GM19455 (cell line): ENCODE data around the gene PIEZO2.
"Not testable (repeated sequence)": the region's sequence is repeated elsewhere in the genome, so short reads cannot be mapped to it uniquely, and the experiment has no call there.

Experiments used
- ATAC-seq: cut with Tn5 transposase; IDR thresholded peaks from one replicate; pipeline ENCODE4 v1.9.1; 2021; ENCODE audit not compliant: unreplicated experiment

Gene PIEZO2

DNA sequence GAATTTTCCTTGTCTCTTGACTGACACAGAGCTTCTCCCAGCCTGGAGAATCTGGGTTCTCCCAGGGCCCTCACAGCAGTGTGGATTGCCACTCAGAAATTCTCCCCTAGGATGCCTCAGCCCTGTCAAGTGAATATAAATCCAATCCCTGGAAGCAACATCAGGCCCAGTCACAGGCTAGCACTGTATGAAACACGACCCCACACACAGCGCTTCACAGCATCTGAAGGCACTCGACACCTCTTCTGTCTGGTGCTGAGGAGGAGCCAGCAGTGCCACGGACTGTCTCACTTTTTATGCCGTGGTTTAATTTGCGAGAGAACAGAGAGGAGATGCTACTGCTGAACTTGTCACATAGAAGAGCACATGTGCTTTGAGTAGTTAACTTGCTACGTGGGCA, 459.0 kb downstream of the PIEZO2 start:
- no peak for ATAC-seq

DNA sequence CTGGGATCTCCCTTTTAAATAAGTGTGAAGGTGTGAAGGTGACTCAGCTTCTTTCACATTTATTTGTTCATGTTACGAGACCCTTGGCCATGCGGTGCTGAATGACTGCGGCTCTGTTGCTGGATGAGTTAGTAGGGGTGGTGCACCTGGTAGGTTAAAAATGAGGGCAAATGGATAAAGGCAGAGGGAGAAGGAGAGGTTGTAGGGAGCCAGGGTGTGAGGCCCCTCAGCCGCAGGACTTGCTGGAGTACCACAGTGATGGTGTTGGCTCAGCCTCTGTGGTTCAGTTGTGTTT, 459.4 kb downstream of the PIEZO2 start:
- ATAC-seq: no peak

DNA sequence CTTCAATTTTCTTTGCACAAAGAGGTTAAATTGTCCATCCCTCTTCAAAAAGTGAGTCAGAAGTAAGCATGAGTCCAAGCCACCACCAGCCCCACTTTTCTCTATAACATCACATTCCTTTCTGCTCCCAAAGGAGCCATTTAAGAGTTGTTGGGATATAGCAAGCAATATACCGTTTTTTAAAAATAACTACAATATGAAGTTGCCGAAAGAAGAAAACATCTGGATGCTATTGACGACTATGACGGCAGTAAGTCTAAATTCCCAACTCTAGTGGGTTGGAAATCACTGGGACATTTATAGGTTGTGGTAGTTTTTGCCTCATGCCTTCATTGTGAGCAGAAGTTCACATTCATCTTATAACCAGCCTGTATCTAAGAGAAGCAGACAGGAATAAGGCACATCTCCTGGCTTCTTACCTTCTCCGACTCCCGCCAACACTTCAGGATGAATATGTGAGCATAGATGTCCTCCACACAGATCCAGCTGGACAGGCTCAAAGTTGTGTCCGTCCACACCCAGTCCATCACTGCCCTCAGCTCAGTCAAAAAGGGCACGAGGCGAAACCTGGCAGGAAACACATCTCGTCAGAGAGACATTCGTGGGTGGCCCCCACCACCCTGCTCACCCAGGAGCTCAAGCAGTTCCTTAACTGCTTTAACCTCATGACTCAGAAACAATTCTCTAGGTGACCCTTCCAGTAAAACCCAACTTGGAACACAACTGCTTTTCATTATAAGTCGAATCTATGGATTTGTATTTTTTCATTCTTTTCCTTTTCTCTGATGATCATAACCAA, 459.9 kb downstream of the PIEZO2 start:
- no peak for ATAC-seq

DNA sequence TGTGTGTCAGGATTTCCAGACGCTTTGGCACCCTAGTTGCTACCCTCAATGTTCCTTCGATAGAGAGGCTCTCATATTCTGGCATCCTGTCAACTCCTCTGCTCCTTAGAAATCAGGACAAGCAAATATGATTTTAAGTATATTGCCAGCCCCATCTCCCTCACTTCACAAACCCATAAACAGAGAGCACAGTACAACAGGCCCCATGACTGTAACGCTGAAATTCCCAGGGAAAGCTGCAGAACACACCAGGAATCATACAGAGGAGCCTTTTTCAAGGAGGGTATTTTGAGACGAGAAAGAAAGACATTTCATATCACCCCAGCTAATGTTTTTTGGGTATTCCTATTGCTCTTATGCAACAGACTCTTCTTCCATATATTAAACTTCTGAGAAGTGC, 460.6 kb downstream of the PIEZO2 start:
- ATAC-seq: no peak

DNA sequence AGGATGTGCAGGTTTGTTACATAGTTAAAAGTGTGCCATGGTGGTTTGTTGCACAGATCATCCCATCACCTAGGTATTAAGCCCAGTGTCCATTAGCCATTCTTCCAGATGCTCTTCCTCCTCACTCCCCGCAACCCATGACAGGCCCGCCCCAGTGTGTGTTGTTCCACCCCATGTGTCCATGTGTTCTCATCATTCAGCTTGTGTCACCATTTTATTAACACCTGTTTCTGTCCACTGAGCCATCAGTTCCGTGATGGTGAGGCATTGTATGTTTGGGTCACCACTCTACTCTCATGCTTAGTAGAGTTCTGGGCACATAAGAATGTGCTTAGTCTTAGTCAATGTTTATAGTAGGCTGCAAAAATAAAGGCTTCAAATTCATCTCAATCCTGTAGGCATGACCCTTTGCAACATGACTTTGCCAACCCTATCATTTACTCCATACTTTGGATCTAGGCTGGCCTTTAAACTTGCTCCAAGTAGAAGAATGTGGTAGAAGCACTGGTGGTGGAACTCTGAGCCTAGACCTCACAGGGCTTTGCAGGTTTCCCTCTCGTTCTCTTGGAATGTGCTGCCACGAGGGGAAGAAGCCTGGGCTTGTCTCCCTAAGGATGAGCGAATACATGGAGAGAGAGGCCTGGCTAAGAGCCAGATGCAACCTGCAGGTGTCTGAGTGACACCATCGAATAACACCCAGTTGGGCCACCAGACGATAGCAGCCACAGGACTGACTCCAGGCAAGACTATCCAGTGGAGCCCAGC, 462.0 kb downstream of the PIEZO2 start:
- ATAC-seq: no peak

DNA sequence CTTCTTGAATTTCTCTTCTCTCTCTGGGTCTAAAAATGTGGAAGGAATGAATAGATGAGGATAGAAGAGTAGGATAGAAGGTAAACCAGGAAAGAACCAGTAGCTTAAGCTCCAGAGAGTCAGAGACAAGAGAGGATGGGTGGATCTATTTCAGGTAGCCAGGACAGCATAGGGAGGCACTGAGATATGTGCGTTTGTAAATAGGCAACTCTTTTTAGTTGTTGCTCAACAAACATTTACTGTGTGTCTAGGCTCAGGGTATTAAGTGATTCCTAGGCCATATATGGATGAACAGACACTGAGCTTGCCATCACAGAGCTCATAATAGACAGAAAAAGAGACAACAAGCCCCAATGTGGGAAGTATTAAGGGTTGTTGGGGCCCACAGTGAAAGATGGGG, 463.1 kb downstream of the PIEZO2 start:
- no peak for ATAC-seq

DNA sequence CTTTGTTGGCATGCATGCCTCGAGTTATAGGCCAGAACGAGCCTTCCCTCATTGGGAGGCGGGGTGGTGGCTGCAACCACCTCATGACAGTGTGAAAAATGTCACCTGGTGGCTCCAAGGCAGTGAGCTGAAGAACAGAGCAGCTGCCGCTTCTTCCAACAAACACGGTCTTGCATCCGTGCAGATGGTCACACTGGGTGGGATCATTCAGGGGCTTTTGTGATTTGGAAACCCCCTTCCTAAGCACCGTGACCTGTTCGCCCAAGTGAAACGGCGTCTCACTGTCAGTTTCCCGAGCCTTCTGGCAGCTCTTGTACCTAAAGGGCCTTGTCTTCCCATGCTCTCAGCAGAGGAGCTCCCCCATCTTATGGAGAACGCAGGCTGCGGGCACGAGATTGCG, 463.9 kb downstream of the PIEZO2 start:
- no peak for ATAC-seq

DNA sequence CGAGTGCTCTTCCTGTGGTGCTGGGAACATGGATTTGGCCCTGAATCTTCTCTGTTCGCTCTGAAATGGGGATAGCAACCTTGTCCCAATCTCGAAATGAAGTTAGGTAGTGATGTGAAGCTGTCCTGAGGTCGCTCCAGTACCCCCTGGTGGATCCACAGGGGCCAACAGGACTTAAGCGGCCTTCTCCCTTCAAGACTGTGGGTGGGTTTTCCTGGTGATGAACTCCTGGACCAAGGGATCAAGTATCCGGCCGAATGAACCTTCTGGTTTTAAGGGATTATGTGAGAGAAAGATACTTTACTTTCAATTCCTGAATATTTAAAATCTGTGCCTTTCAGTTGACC, 467.0 kb downstream of the PIEZO2 start:
- ATAC-seq: no peak

DNA sequence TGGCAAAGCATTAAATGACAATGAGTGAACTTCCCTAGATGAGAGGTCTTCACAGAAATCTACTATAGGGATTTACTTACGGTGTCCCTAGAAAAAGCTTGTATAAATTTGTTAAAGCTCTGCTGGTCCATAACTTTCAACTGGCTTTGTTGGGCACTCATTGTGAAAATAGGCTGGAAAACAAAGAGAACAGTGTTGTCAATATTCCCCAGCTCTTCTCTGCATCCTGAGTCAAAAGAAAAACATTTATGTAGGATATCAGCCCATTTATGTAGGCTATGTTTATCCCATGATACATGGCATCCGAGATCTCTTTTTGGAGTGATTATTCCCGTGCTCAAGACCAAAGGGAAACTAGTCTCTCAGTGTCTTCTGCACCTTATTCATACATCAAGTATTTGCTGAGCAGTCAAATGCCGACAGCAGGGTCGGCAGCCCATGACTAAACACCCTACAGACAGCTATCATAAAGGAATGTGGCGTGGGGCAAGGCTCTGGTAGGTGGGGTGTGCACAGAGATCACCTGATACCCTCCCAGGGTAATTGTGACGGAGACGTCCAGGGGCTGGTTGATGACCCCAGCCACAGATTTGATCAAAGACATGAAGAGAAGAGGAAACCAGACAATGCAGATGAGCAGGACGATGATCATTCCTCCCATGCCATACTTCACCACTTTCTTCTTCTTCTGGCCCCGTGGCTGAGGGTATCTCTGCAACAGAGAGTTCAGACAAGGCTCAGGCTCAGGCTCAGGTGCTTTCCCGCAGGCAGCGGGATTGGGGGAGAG, 467.6 kb downstream of the PIEZO2 start:
- no peak for ATAC-seq

DNA sequence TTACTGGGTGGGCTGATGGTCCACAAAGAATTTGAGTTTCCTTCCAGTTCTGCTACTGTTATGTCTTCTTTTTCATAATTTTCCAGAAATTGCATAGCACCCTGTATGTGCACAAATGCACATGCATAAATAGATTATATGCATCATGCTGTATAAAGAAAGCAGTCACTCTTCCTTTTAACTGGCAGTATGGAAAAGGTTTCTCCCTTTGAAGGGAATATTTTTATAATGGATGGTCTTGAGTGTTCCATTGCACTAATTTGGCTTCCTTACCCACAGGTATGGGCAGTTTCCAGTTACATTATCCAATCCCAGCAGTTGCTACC, 469.1 kb downstream of the PIEZO2 start:
- no peak for ATAC-seq

DNA sequence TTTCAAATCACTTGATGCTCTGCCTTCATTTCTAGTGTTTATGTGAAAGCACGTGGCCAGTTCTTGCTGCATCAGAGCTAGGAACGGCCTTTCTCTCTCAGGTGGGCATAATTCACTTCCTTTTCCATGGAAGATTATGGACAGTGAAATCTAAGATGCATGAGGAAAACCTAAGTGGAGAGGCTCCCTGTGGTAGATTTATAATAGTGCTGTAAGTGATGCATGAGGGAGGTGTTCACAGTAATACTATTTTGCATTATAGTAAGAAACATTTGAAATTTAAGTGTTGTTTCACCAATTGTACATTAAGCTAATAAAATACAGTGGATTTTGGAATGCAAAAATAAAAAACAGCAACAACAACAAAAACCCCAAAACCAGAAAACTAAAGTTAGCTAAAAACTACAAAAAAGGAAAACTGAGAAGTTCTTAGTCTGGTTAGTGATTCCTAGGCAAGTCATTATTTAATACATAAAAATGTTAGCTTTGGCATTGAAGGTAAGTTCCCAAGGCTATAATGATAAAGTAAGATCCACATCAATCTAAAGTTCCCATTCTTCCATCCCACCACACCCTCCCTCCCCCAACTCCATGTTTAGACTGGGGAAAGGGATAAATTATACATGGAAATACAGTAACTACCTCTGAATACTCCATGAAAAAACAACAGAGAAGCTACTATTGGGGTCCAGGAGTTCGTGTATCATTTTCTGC, 469.7 kb downstream of the PIEZO2 start:
- no peak for ATAC-seq

DNA sequence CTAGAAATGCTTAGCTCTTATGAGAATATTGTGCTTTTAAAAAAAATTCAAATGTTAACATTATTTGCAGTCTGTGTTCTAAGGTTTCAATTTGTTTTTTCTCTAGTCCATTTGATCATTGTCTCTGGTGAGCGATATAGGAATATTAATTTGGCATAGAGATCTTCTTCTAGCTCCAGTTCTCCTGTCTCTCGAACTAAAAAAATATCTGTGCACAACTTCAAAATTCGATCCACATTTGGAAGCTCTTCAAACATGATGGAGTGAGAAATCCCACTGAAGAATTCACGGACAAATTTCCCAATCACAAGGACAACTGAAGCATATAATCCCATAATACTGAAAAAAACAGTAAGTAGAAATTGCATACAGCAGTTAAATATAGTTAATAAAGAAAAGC, 477.9 kb downstream of the PIEZO2 start:
- no peak for ATAC-seq

DNA sequence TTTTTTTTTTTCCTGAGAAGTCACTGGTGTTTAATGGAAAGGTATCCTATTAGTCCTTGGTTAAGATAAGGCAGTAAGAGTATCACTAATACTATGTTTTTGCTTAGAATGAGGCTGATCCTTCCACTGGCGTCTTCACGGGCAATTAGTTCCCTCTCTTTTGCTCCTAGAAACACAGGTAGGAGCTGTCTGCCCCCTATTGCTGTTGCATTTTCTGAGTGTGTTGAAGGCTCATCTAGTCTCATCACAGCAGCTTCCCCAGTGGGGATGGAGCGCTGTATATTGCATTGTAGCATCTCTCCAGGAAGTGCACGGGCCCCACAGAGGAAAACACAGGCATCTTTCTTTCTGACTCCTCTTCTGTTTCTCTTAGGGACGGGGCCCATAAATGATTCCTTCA, 478.5 kb downstream of the PIEZO2 start:
- ATAC-seq: no peak

DNA sequence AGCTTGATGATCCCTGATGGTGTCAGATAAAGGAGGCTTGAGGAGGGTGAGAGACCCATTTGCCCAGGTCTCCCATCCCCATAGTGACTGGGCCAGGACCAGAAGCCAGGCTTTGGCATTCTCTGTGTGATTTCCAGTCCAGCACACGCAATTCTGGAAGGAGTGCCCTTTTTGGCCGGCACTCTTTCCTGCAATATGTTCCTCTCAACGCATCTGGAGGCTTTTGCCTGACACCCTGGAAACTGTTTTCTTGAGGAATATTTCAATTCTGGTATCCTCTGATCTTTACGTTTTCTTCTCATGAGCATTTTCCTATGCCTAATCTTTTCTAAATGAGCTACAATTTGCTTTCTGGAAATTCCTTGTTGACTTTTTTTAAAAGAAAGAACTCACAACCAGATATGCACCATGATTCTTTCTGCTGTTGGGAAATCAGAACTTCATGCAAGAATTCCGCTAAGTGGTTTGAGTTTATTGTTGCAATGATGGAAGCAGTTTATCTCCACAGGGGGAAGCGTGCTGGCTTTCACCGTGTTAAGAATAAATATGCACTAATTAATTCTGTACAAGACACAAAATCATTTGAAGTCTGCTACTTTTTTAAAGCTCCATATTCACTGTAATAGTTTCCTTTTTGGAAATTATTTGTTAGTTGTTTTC, 479.8 kb downstream of the PIEZO2 start:
- ATAC-seq: no peak

DNA sequence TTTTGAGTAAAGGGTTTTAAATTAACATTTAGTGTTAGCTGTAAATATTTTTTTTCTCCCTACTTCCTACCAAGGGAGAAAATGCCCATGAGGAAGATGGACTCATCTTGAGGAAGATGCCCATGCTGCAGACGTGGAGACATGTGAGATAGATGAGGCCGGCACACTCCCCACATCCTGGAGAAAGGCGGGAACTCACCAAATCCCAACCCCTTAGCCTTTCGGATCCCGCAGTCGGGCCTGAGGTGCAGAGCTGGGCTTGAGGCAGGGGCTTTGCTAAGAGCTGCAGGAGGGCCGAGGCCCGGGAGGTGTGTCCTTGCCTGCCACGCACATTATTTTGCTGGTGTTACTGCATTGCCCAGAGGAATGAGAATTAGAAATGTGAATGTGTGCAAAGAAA, 485.6 kb downstream of the PIEZO2 start:
- ATAC-seq: no peak

DNA sequence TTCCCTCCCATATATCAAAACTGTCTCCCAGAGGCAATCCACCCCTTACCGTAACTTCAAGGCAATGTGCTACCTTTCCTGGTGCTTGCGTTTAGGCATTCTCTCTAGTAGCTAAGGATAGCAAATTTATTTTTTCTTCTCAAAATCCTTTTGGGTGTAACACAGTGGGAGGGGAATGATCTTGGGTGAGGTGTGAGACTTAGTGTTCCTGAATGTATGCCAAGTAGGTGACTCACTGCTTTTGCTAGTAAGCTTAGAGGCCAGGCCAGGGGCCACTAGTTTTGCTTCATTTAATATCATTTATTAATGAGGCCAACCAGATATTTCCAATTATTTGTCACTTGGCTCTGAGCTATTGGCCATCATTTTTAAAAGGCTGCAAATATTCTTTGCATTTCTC, 488.1 kb downstream of the PIEZO2 start:
- ATAC-seq: no peak

DNA sequence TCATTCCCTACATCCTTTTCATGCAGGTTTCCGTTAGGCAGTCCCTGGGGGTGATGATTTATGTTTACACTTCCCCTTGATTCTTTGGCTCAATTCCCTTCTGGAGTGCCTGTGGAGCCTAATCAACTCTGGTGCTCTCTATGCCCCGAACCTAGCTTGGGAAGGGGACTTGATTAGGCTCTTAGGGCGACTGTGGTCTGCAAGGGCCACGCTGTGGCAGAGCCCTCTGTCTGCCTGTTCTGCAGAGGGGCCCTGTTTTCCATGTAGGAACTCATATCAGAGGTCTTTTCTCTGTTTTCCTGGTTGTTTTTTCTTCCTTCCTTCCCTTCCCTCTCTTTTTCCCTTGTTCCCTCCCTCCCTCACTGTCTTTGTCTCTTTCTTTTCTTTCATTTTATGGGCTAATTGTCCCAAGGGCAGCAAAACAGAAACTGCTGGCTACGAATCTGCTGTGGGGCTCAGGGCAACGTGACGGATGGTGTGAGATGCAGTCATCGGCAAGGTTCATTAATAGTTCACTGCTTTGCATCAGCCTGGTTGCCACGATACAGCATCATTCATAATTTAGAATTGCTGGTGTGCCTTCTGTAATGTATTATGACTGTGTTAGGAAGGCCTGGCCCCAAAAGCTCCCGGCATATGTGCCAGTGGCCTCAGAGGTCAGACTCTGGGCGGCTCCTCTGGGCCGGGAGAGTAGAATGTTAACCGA, 489.0 kb downstream of the PIEZO2 start:
- ATAC-seq: peak; percentile 79

DNA sequence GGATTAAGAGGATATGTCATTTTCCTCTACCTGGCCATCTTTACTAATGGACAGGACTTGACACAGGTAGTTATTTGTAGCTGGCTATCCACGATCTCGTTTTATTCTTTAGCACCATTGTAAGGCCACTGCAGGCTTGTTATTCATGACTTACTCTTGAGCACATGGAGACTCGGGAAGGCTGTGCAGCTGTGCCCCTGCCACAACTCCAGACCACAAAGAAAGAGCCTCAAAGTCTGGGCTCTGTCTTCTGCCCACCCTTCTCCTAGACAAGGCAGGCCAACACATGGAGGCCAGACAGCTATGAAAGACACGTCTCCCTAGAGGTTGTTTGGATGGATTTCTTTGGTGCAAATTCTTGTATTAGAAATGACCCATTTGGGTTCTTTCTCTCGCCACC, 489.8 kb downstream of the PIEZO2 start:
- no peak for ATAC-seq

DNA sequence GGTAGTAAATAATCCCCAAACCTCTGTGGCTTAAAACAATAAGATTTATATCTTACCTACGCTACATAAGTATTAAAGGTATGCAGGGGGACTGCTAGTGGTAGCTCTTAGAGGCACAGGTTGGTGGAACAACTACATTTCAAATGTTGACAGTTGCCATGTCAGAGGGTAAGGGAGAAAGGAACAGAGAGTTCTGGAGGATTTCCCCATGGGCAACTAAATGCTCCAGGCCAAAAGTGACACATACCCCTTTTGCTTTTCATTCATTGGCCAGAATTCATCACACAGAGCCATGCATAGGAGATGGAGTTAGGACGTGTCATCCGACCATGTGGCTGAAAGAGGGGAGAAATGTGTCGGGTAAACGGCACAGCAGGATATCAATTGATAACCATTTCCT, 490.4 kb downstream of the PIEZO2 start:
- no peak for ATAC-seq

DNA sequence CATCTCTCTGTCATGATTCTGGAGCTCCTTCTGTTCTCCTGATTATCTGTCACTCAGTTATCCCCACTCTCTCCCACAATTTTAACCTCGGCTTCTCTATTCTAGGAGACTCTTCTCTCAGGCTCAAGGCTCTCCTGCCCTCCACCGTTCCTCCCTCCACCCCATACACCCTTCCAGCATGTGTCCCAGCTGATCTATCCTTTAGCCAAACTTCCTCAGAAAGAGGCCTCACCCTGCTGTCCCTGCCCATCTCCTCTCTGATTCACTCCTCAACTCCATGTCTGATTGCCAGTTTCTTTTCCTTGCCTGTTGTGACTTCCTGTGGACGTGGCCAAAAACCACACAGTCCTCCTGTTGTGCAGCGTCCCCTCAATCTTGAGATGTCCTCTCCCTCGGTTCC, 505.4 kb downstream of the PIEZO2 start:
- ATAC-seq: not testable (repeated sequence)
